G401.6 (cell line): ENCODE results near the gene RECK.

Experiments
- FAIRE-seq: peaks from 2 replicates; lab custom pipeline; 2012; peaks lifted over from hg19 to GRCh38; lab: Jason Lieb, UNC

The RECK gene

GRCh38 chr9:36029202-36029601, 7.5 kb upstream of the RECK start:
- FAIRE-seq, result no peak

DNA sequence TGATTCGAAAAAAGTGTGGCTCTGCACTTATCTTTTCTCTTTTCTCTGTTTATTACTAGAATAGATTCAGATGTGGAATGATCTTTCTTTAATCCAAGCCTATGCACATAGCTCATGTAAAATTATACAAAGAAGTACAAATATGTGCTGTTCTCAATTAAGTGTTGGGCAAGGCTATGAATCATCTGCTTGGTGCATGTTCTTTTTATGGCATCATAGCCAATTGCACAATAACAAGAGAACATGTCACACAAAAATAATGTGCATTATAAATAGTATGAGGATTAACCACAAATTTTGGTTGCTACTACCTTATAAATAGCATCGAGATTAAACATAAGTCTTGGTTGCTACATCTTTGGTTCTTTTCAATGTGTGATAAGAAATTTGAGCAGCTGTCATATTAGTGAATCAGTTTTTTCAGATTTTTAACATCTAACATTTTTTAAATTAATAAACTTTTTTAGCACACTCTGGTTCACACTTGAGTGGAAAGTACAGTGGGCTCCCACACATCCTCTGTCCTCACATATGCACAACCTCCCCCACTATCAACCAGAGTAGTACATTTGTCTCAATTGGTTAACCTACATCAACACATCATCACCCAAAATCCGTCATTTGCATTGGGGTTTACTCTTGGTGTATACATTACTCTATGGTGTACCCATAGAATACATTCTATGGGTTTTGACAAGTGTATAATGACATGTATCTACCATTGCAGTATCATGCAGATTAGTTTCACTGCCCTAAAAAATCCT, 6.8 kb upstream of the RECK start:
- no peak for FAIRE-seq

DNA sequence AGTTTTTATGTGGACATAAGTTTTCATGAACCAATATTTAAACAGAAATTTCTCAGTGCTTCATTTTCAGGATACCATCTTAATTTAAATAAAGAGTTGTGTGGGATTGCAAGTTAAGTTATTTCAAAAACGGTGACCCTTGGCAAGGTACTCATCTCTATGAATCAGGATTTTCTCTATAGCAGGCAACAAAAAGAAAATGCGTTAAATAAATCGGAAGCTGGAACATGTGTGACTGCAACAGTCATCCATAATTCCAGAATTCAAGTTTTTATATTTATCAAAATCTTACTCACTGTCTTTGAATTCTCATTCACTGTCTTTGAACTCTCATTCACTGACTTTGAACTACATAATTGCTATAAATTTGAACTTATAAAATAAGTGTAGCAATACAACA, 5.8 kb upstream of the RECK start:
- FAIRE-seq, result no peak

DNA sequence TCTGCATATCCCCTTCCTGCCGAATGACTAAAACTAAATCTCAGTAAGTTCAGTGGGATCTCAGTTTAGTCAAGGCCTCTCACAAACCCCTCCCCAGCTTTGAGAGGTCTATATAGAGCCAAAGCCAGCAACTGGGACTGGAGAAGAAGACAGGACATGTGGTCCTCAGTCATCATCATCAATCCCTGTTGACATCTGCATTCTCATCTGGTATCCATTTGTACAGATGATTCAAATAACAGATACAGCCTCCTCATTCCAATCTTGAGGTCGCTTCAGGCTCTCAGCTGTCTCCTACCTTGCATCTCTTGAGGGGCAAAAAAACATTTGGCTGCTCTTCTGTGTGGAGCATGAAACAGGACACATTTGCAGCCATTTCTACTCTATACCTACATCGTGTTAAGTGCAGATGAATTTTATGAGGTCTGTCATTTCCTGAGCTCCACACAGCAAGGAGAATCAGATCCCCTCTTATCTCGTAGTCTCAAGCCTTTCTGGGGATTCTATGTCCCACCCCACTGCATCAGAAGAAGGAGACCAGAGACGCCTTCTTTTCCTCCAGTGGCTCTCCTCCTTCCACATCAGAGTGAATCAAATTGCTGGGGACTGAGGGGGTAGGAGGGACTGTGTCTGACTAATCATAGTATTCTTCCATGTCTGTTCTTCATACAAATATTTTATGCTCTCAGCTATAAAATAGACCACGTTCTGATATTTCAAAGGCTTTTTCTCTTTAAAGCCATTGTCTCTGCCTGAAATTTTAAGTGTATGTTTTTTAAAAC, 4.7 kb upstream of the RECK start:
- FAIRE-seq, result no peak

GRCh38 chr9:36033788-36034187, 2.9 kb upstream of the RECK start:
- FAIRE-seq, result no peak

DNA sequence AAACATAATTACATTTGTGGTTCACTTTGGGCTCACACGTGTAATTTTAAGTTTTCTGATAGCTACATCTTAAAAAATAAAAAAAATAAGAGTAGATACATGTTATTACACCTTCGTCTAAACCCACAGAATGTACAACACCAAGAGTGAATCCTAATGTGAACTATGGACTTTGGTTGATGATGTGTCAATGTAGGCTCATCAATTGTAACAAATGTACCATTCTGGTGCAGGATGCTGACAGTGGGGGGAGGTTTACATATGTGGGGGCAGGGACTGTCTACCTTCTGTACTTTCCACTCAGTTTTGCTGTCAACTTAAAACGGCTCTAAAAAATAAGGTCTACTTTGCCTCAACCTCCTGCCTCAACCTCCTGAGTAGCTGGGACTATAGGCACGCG, 2.5 kb upstream of the RECK start:
- no peak for FAIRE-seq

DNA sequence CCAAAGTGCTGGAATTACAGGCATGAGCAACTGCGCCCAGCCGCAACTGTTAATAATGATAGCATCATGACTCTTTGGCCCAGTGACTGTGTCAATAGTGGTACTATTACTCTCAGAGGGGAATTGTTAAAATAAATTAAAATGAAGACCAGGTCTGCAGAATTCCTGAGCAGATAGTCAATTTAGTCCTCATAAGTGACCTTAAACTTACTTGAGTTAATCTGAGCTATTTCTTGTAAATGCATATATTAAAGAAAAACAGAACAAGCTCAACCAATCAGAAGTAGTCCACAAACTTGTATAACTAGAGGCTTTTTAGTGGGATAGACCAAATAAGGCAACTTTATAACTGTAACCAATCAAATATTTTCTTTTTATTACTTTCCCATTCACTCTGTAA, 1.7 kb upstream of the RECK start:
- FAIRE-seq, result no peak

DNA sequence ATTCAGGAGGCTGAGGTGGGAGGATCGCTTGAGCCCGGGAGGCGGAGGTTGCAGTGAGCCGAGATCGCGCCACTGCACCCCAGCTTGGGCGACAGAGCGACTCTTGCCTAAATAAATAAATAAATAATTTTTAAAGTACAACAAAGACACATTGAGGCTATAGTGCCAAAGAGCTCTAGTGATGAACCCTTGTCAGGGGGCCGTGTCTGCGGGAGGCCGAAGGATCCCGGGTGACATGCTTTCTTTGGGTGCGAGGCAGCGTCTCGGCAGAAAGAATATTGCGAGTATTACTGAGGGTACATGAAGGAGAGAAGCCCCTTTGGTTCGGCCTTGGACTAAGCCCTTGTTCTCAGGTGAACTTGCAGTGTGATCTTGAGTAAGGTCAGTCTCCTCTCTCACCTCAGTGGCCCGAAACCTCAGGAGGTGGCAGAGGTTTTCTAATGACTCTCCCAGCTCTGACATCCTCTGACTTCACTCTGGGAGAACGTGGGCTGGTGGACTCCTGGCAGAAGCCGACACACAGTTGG, 397 bp upstream of the RECK start:
- FAIRE-seq, result no peak

GRCh38 chr9:36037549-36038122, 923 bp downstream of the RECK start:
- FAIRE-seq, result no peak

DNA sequence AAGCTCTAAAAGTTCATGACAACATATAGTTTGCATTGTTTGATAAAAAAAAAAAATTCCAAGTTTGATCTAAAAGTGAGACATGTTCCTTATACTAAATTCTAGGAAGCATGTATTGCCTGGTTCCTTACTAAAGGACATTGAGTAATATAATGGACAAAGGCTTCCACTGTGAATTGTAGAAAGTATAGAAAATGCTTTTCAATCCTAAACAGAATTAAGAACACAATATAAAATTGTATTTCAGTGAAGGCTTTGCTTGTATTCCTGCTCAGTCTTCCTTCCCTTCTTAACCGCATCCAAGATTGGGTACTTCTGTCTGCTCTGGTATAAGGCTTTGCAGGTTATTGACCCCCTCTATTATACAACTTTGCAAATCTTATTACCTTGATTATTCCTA, 2.4 kb downstream of the RECK start:
- FAIRE-seq, result no peak

DNA sequence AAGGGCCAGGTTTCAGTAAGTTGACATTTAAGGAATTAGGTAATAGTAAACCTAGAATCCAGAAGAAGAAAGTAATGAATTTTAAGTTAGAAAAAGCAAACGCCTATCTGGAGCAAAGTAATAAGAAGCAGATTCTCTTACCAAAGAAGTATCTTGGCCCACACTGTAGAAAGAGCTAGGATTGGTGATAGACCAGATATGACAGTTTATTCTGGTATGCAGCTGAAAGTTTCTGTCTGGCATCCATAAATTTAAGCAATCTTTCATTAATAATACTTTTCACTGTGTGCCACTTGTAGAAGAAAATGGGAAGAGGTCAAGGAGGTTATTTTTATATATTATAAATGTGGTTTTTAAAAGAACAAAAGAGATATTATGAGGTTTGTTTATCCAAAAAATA, 3.0 kb downstream of the RECK start:
- no peak for FAIRE-seq

GRCh38 chr9:36040271-36040925, 3.7 kb downstream of the RECK start:
- no peak for FAIRE-seq

DNA sequence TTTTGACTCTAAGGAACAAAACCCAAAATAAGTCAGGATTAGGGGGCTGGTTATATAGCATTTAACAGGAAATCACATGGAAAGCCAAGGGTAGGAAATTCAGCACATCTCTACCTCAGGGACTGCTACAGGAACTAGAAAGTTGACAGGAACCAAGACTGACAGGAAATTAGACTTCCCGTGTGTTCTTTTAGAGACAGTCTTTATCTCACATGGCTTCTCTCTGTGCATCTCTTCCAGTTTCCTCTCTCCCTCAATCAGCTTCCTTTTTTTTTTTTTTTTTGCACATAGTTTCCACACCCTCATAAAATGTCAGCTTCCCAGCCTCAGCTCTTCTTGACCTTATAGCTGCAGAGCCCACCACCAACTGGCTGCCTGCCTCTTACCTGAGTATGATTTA, 4.8 kb downstream of the RECK start:
- FAIRE-seq, result no peak

- no peak for FAIRE-seq
Observed at GRCh38 chr9:36045610-36046009, 8.9 kb downstream of the RECK start.

- FAIRE-seq, result no peak
Observed at GRCh38 chr9:36046923-36047322, 10.2 kb downstream of the RECK start.

- no peak for FAIRE-seq
Observed at GRCh38 chr9:36049408-36049807, 12.7 kb downstream of the RECK start.

DNA sequence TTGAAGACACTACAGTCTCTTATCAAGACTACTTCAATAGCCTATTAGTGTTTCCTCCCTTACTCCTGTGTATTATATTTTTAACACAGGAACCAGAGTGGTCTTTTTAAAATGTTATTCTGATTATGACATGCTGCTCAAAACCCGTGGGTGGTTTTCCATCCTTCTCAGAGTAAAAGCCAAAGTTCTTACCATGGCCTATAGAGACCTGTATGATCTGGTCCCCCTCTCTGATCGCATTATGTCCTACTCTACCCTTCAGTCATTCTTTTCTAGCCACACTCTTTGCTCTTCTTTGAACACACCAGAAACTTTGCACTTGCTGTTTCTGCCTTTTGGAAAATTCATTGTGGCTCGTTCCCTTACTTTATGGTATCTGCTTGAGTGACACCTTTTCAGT, 13.8 kb downstream of the RECK start:
- no peak for FAIRE-seq

- no peak for FAIRE-seq
Observed at GRCh38 chr9:36051317-36051716, 14.6 kb downstream of the RECK start.

DNA sequence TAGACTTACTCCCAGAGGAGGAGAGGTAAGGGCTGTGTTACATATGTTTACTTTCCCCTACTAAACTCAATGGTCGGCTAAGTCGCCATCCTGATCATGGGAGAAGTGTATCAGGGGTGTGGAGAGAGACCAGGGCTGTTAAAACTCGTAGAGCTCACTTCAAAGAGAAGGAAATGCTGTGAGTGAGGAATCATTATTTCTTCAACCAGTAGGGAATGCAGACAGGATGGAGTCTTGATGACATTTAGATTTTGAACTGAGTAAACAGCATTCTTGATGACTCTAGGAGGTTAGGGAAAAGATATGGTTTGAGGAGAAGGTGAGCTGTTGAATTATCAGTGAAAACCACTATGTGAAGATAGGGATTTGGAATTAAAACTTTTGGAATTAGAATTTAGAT, 17.3 kb downstream of the RECK start:
- no peak for FAIRE-seq

- FAIRE-seq, result no peak
Observed at GRCh38 chr9:36056896-36057295, 20.2 kb downstream of the RECK start.

- FAIRE-seq, result no peak
Observed at GRCh38 chr9:36063804-36064447, 27.2 kb downstream of the RECK start.

DNA sequence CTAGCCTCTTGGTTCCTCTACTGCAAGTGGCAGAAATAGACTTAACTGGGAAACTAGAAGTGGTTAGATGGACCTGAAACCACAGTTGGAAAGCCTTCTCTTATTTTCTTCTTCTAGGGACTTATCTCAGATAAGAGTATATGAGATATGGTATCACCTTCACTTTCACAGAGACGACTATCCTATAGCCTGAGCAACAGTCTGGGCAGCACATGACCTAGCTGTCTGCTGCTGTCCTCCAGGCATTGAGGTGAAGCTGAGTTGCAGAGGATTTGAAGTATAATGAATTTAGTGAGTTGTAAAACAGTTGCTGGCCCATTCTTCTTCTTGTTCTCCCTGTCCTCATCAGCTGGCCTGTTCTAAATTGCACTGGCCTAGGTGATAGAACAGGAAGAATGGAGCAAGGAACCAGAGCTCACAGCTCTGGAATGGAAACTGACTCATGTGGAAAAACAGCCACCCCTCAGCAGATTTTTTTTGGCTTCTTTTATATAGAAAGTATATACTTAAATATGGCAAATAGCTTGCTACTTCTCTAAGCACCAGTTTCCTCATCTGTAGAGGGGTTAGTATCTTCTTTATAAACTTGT, 27.8 kb downstream of the RECK start:
- FAIRE-seq, result no peak
